Fibroblast of skin of left biceps (primary cell): ENCODE results near the gene ROBO2.

ENCODE experiments used
- DNase-seq, 2 experiments: peaks; one replicate each; pipeline ENCODE4 v3.0.0-alpha.2; 2013; ENCODE audit warnings: low read depth in 2 of 2

Gene ROBO2

GRCh38 chr3:77189258-77189657 lies 149.4 kb downstream of the ROBO2 start:
- no peak for DNase-seq

GRCh38 chr3:77189684-77190083 lies 149.8 kb downstream of the ROBO2 start:
- no peak for DNase-seq

GRCh38 chr3:77190374-77190773 lies 150.5 kb downstream of the ROBO2 start:
- DNase-seq, result no peak

GRCh38 chr3:77191014-77191413 lies 151.1 kb downstream of the ROBO2 start:
- no peak for DNase-seq

- no peak for DNase-seq
Measured at GRCh38 chr3:77191640-77192039, 151.7 kb downstream of the ROBO2 start.

GRCh38 chr3:77195766-77196545 lies 156.1 kb downstream of the ROBO2 start:
- DNase-seq, result no peak

- DNase-seq, result no peak
Measured at GRCh38 chr3:77197408-77197807, 157.5 kb downstream of the ROBO2 start.

GRCh38 chr3:77203851-77204250 lies 164.0 kb downstream of the ROBO2 start:
- DNase-seq, result no peak

- no peak for DNase-seq
Measured at GRCh38 chr3:77204788-77205187, 164.9 kb downstream of the ROBO2 start.

GRCh38 chr3:77207753-77208152 lies 167.9 kb downstream of the ROBO2 start:
- no peak for DNase-seq

GRCh38 chr3:77222701-77223100 lies 182.8 kb downstream of the ROBO2 start:
- no peak for DNase-seq

GRCh38 chr3:77227567-77227966 lies 187.7 kb downstream of the ROBO2 start:
- no peak for DNase-seq

- DNase-seq, result no peak
Measured at GRCh38 chr3:77232557-77232956, 192.7 kb downstream of the ROBO2 start.

- no peak for DNase-seq
Measured at GRCh38 chr3:77234004-77234403, 194.1 kb downstream of the ROBO2 start.

GRCh38 chr3:77236118-77236517 lies 196.2 kb downstream of the ROBO2 start:
- no peak for DNase-seq

GRCh38 chr3:77240072-77240650 lies 200.3 kb downstream of the ROBO2 start:
- DNase-seq, result no peak

- DNase-seq, result no peak
Measured at GRCh38 chr3:77242371-77242770, 202.5 kb downstream of the ROBO2 start.

GRCh38 chr3:77244981-77245380 lies 205.1 kb downstream of the ROBO2 start:
- DNase-seq, result no peak

GRCh38 chr3:77247061-77247460 lies 207.2 kb downstream of the ROBO2 start:
- no peak for DNase-seq

GRCh38 chr3:77247817-77248216 lies 207.9 kb downstream of the ROBO2 start:
- no peak for DNase-seq

- no peak for DNase-seq
Measured at GRCh38 chr3:77248420-77248819, 208.5 kb downstream of the ROBO2 start.

- no peak for DNase-seq
Measured at GRCh38 chr3:77251136-77251535, 211.2 kb downstream of the ROBO2 start.

GRCh38 chr3:77254967-77255831 lies 215.3 kb downstream of the ROBO2 start:
- peak; percentile 3 to 13 for DNase-seq
